HG03108 (cell line): Measurements from ENCODE around the gene PPDPF.

Source experiments
- ATAC-seq: cut with Tn5 transposase; IDR thresholded peaks from one replicate; pipeline ENCODE4 v1.9.1; 2021; ENCODE audit warnings: moderate library complexity; ENCODE audit not compliant: unreplicated experiment

Gene PPDPF

GRCh38 chr20:63519668-63520503 lies 679 bp upstream of the PPDPF start:
- ATAC-seq = peak; percentile 26

DNA sequence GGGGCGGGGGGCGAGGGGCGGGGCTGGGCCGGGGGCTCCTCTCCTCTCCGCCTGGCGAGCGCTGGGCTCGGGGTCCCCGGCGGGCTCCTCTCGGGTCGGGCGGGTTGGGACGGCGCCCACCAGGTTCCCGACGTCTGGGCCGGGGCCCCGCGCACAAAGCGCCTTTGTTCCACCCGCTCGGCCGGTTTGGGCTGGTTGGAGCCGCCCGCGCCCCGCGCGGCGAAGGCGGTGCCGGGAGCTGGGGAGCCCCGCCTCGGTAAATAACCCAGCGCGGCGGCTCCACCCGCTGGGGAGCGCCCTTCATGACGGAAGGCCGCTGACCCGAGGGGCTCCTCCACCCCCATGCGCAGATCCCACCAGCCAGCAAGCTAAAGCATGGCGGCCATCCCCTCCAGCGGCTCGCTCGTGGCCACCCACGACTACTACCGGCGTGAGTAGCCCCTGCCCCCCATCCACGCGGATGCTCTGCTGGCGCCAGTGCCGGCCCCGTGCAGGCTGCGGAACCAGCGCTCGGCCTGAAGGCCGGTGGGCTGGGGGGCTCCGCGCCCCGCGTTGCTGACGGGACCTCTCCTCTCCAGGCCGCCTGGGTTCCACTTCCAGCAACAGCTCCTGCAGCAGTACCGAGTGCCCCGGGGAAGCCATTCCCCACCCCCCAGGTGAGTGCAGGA lies 503 bp downstream of the PPDPF start:
- ATAC-seq = peak; percentile 29

GRCh38 chr20:63521602-63522001 lies 1.0 kb downstream of the PPDPF start:
- ATAC-seq = no peak

DNA sequence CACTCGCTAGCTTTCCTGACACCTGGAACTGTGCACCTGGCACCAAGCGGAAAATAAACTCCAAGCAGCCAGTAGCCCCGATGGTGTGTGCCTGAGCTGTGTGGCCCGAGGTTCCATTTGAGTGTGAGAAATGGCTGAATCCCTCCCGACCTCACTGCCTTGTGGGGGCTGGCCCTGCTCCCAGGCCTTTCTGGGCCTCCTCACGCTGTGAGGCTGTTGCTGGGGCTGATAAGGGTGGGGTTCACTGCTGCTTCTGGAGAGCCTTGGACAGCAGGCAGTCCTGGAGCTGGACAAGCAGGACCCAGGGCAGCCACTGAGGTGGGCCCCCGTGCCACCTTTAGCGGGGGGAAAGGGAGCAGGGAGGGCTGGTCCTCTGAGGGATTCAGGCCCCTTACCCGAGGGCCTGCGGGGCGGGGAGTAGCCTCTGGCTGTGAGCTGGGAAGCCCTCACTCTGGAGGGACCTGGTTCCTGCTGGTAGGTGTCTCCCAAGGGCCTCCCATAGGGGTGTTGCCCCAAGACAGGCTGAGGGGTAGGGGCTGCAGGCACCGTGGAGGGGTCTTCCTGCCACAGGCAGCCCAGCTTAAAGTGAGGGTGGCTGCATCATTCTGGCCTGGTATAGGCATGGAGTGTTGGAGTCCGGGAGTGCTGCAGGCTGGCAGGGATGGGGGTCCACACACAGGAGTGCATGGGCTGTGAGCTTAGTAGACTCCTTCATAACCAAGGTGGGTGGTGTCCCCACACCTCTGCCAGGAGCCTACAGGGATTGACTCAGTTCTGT lies 1.7 kb downstream of the PPDPF start:
- no peak for ATAC-seq

DNA sequence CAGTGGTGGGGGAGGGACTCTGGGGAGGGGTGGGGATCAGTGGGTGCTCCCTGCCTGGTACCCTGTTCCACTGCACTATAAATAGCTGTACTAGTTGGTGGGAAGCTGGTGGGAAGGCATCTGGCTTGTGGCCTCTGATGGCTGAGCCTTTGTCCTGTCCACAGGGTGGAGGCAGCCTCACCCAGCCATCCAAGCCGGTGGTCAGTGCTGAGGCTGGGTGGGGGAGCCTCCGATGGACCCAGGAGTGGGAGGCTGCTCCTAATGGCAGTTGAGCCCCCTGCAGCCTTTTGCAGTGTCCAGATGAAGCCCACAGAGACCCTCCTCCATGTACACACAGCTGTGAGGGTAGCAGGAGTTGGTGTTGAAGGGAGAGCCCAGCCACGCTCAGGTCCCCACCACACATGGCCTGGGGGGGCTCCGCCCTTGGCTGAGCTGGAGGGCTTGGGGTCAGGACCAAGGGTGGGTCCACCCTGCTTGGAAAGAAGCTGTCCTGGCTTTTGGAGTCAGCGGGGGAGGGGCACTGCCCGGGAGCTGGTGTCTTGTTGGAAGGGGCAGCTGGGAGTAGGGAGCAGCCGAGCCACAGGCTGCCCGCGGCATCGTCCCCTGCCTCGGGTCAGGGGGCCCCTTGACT lies 2.5 kb downstream of the PPDPF start:
- ATAC-seq = no peak

DNA sequence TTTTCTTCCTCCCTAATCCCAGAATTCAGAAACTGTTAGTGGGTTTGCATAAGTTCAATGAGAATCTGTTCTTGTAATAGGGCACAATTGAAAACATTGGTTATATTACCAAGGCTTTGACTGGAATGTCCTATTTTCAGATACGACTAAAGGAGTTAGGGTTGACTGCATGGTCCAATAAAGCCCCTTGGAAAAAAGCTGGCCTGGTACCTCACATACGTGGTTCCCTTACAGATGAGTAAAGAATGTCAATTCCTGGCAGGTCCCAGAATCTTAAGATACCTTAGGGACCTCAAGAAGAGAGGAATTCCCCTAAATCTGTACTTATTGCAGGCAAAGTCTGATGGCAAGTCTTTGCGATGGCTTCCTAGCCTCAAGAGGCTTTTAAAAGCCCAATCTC lies 4.6 kb downstream of the PPDPF start:
- no peak for ATAC-seq

DNA sequence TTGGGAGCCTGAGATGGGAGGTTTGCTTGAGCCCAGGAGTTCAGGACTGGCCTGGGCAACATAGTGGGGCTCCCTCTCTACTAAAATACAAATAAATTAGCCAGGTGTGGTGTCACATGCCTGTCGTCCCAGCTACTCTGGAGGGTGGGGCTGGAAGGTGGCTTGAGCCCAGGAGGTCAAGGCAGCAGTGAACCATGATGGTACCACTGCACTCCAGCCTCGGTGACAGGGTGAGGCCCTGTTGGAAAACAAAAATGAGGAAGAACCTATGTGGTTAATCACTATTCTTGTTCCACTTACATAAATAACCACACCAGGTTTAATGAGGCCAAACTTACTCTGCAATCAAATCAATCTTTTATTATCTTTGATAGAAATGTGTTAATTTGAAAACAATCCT lies 5.4 kb downstream of the PPDPF start:
- ATAC-seq = no peak

- no peak for ATAC-seq
These were observed 6.6 kb downstream of the PPDPF start for GRCh38 chr20:63527184-63527583.

DNA sequence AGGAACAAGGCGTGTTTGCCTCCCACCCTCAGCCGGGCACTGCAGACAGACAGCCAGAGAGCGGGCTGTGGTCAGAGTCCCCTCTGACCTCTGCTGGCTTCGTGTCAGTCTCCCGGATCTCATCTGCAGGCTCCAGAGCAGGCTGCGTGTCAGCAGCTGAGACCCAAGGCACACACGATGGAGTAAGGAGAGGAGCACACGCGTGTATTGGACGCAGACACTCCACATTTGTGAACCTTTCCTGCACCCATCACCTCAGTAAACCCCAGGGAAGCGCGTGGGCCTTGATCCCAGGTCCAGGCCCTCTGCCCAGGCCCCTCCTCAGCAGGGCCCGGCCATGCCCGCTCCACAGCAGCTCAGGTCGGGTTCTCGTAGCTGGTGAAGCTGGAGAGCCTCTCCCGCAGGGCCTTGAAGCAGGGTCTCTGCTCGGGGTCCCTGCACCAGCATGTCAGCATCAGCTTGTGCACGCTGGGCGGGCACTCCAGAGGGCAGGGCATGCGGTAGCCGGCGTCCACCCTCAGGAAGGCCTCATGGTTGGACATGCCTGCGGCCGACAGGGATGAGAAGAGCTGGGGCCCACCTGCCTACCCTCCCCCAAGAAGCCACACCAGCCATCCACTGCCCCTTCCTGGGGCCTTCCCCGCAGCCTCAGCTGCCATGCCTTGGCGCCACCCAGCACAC lies 8.8 kb downstream of the PPDPF start:
- ATAC-seq = no peak

- no peak for ATAC-seq
These were observed 9.6 kb downstream of the PPDPF start for GRCh38 chr20:63529861-63530787.

- ATAC-seq = no peak
These were observed 10.2 kb downstream of the PPDPF start for GRCh38 chr20:63530788-63531160.

- ATAC-seq = no peak
These were observed 11.3 kb downstream of the PPDPF start for GRCh38 chr20:63531686-63532448.

GRCh38 chr20:63532449-63532971 lies 11.9 kb downstream of the PPDPF start:
- no peak for ATAC-seq

- ATAC-seq = no peak
These were observed 12.8 kb downstream of the PPDPF start for GRCh38 chr20:63533388-63533787.

- ATAC-seq = no peak
These were observed 13.4 kb downstream of the PPDPF start for GRCh38 chr20:63533871-63534393.

GRCh38 chr20:63534427-63534830 lies 13.9 kb downstream of the PPDPF start:
- ATAC-seq = no peak

- no peak for ATAC-seq
These were observed 14.5 kb downstream of the PPDPF start for GRCh38 chr20:63534831-63535651.
